SH-SY5Y (cell line): Measurements from ENCODE around the gene PLLP.

Experiments used
- GATA2 ChIP-seq: IDR thresholded peaks from 2 replicates; pipeline ENCODE4 v1.6.1; 2011; ENCODE audit warnings: mild to moderate bottlenecking, low read depth, low read length
- GATA3 ChIP-seq: IDR thresholded peaks from 2 replicates; pipeline ENCODE4 v1.6.1; 2011; ENCODE audit warnings: low read depth, mild to moderate bottlenecking, low read length, moderate library complexity

PLLP gene

DNA sequence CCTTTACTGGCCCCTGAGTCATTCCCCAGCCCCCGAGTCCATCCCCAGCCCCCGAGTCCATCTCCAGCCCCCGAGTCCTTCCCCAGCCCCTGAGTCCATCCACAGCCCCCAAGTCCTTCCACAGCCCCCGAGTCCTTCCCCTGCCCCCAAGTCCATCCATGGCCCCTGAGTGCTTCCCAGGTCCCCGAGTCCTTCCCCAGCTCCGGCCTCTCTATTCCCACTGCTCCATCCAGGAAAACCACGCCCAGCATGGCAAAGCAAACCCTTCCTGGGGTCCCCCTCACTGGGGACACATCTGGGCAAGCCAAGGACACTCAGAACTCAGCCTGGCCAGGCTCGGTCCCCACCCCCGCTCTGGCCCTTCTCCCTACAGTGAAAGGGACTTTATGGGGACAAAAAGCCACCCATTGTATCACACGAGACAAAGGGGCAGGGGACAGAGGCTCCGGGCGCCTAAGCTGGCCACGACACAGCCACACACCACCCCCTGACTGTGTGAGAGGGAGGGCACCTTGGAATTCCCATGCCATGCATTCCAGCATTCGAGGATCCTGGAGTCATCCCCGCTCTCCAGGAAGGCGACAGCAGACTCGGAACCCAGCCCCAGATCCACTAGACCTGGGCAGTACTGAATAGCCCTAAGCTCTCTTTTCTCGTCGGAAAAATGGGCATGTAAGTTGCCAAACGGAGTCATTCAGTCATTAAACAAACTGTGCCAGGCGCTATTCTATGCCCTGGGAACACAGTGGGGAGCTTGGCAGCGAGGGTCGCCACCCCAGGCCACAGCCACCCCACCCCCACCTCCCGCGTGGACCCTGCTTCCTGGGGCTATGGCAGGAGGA lies 14.0 kb downstream of the PLLP start:
- no peak for TF ChIP-seq GATA3
- no peak for TF ChIP-seq GATA2

DNA sequence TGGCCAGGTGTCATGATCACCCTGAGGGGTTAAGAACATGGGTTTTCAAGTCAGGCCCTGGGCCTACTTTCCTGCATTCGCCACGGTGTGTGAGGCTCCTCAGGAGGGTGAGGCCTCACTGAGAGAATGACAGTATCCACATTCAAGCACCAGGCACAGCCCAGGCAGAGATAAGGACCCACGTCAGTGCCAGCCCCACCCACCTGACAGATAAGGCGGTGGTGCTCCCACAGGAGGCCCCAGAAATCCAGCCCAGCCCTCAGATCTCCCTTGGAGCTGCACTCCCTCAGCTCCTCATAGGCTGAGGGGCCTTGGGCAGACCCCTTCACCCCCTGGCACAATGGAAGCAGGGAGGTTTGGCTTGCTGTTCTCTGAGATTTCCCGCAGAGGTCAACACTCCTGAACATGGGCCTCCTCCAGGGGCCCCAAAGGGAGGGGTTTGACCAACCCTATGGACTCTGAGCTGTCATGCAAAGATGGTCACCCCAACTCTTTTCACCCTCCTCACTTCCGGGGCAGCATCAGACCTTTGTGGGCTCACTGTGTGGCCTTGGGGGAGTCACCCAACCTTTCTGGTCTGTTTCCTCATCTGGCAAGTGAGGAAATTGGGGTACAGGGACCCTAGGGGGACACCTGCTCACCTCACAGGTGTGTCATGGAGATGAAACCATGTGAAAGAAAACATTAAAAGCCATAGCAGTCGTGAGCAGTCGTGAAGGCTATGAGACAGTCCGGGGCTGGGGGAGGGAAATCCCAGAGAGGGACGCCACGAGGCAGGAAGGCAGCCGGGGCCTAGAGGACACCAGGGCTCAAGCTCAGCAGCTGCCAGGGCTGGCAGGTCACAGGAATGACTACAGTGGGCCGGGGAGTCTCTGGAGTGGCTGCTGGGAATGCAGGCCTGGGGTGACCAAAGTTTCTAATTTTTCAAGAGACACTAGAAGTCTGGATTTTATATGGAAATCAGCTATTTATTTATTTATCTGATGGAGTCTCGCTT lies 15.4 kb downstream of the PLLP start:
- peak; percentile 59; the same call in 1 of the 2 replicates for TF ChIP-seq GATA2
- no peak for TF ChIP-seq GATA3

- TF ChIP-seq GATA3 (no peak), GATA2 (no peak)
Measured at GRCh38 chr16:57266531-57267260, 17.8 kb downstream of the PLLP start.

DNA sequence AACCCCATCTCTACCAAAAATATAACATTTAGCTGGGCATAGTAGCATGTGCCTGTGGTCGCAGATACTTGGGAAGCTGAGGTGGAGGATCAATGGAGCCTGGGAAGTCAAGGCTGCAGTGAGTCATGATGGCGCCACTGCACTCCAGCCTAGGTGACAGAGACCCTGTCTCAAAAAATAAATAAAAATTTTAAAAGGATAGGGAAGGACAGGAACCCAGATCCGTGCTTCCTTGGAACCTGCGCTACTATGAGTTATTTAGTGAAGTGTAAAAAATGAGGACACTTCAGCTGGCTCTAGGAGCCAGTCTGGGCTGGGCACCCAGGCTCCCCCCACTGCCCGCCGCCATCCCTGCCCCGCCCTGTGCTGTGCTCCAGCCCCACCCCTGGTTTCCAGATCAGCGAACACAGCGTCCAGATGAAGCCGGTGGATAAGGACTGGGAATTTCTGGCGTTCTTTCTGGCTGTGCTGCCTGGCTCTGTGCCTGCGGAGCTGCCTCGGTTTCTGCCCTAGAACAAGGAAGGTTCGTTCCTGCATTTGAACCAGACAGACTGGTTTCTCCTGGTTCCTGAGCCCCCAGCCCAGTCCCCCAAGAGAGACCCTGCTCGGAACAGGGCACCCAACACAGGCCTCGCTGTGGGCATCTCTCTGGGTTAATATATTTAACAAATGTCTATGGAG lies 18.5 kb downstream of the PLLP start:
- no peak for TF ChIP-seq GATA3
- peak; percentile 81 for TF ChIP-seq GATA2

GRCh38 chr16:57264950-57265371 lies 19.5 kb downstream of the PLLP start:
- TF ChIP-seq GATA2 (no peak), GATA3 (no peak)

DNA sequence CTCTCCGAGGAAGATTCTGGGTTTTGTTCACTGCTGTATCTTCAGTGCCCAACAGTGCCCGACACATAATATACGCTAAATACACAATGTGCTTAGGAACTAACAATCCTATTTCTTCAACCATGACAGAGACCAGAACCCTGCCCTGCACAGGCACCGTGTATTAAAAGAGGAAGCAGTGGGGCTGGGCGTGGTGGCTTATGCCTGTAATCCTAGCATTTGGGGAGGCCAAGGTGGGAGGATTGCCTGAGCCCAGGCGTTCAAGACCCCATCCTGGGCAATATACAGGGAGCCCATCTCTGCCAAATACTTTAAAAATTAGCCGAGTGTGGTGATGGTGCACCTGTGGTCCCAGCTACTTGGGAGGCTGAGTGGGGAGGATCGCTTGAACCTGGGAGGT lies 20.1 kb downstream of the PLLP start:
- no peak for TF ChIP-seq GATA2

- TF ChIP-seq GATA3 (no peak), GATA2 (no peak)
Measured at GRCh38 chr16:57263541-57264351, 20.7 kb downstream of the PLLP start.

DNA sequence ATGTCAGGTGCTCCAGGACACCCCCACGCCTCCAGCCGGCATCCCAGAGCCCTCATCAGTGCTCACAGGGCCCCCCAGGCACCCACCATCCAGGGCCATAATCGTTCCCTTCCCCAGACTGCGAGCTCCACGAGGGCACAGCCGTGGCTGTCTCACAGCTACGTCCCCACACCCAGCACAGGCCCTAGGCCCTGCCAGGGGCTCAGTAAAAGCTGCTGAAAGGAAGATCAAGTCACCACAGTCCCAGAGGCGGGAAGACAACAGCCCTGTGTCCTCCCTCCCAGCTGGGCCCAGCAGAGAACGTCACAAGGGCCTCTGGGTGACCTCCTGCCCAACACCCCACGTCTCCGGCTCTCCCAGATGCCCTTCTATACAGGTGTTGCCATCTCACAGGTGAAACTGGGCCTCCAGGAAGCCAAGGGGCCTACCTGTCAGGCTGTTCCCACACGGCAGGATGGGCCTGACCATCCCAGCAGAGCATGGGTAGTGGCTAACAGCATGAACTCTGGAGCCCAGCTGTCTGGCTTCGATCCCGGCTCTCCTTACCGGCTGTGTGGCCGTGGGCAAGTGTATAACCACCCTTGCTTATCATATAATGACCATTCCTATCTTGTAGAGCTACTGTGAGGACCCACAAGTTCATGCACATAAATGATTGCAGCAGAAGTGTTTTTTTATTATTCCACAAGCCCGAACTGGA lies 21.5 kb downstream of the PLLP start:
- TF ChIP-seq GATA3: no peak
- TF ChIP-seq GATA2: no peak

GRCh38 chr16:57261806-57262205 lies 22.7 kb downstream of the PLLP start:
- no peak for TF ChIP-seq GATA2

DNA sequence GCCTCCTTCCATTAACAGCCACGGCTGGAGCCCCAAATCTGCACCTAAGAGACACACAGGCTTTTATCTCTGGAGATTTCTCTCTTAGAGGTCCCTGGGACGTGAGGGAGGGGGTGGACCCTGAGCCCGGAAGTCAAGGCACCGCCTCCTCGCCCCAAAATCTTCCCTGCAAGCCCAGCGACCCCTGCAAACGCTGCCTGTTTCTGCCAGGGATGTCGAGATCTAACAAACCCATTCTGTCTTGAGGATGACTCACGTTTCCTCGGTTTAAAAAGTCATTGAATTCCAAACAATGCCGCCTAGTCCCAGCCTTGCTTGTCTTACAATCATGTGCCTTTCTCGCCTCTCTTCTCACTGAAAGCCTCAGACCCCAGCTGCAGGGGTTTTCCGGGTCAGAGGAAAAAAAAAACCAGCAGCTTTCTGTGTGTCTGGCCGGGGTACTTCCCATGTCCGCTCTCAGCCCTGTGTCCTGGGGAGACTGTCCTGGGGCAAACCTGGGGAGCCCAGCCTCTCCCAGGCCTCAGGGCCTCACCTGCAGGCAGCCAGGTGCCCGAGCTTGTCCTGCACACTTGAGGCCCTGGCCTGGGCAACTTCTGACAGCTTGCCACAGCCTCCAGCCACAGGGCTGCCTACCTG lies 24.1 kb downstream of the PLLP start:
- TF ChIP-seq GATA3 (no peak), GATA2 (no peak)

DNA sequence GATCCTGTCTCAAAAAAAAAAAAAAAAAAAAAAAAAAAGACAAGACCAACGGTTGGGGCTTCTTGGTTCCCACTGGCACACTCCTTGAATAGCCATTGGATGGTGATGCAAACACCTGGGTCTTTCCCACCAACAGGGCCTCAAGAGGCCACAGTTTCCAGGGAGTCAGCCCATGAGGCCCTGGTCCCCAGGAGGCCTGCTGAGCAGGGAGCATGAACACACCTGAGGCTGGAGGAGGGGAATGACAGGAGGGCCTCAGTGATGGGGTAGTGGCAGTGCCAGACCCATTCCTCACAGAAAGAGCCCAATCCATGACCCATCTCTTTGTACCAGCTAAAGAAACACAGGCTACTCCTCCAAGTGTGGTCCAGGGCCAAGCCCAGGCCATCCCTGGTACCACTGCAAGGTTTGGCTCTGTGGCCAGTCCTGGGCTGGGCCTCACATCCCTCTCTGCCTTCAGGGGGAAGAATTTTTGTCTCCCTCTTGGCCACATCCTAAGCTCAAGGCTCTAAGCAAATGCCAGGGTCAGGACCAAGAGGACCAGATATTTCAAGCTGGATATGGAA lies 25.5 kb downstream of the PLLP start:
- TF ChIP-seq GATA3: no peak
- no peak for TF ChIP-seq GATA2

DNA sequence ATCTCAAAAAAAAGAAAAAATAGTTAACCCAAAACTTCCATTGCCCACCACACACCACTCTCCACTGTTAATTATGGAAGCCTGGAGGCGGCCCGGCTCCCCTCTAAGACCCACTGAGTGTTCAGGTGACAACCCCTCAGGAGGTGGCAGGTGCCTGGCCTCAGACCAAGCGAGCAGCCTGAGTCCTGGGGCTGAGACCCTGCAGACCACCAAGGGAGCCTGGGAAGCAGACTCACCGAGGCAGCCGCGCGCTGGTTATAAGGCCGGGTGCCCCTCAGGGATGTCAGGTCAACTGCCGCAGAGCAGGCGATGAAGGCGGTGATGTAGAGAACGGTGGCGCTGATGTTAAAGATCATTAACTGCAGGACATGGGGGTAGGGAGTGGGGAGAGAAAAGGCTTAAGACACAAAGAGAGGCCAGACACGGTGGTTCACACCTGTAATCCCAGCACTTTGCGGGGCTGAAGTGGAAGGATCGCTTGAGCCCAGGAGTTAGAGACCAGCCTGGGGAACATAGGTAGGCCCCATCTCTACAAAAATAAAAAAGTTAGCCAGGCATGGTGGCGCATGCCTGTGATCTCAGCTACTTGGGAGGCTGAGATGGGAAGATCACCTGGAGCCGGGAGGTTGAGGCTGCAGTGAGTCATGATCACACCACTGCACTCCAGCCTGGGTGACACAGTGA lies 26.1 kb downstream of the PLLP start:
- TF ChIP-seq GATA3 (no peak), GATA2 (no peak)
